ENCODE results near the gene SMIM22. TPM values are rescaled to one million over a fixed set of nuclear protein-coding genes. Genes with fewer than 3 reads are reported as not detected.
A peak's percentile ranks its signal among the peaks of the same experiment; 100 is the strongest.

SMIM22 gene
- total RNA-seq, 1 experiment from 2014 or later: not detected

DNA sequence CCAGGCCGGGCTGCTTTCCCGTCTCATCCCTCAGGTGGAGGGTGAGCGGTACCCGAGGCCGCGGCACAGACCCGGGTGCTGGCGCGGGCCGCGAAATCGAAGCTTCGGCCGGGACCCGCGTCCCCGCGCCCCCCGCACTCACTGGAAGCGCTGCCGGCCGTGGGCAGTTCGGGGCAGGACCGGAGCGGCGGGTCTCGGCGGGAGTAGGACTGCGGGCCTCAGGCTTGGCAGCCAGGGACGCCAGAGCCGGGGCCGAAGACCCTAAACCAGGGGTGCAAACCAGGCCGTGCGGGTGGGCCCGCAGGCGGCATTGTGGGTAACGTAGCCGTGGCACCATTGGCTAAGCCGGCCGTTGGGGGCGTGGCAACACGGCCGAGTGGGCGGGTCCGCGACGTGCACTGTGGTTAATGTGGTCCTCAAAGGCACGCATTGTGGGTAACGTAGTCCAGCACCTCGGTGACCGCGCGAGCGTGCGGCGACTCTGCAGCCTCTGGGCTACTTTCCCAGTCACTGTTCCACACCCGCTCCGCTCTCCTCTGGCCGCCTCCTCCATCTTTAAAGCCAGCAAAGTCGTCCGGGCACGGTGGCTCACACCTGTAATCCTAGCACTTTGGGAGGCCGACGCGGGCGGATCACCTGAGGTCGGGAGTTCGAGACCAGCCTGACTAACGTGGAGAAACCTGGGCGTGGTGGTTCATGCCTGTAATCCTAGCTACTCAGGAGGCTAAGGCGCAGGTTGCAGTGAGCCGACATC lies 28.1 kb upstream of the SMIM22 start, which contains the start of gene ZNF500:
Gene ZNF500, minus strand, starts transcription at position 288 of the 754 bp plus-strand sequence. CDS start 1,184 bp downstream, outside the sequence.
- no TSS peak for BruUV-seq (replicated peaks)
- Mint-ChIP-seq H3K9me3 (ENCODE audit: unreplicated experiment) (no peaks in the 10 kb centered on the region), H3K4me3 (ENCODE audit: unreplicated experiment) (peak within 1 kb of the TSS; percentile 77), H3K4me1 (ENCODE audit: low read depth, unreplicated experiment) (peaks cover 10% of the 10 kb centered on the region), H3K27ac (ENCODE audit: unreplicated experiment) (peak within 1 kb of the TSS; percentile 71), H3K27me3 (ENCODE audit: insufficient read depth, unreplicated experiment) (no peaks in the 10 kb centered on the region), H3K36me3 (ENCODE audit: insufficient read depth, unreplicated experiment) (peaks cover 24% of the 10 kb centered on the region)
- 0 out of 2 replicates have a peak, but pooled peaks cover 2% of the 10 kb centered on the region for H3K36me3 ChIP-seq (ENCODE audit: control insufficient read depth, insufficient read depth, low read length)
- peaks cover 10% of the 10 kb centered on the region; the same call in 1 of the 2 replicates for H3K4me1 ChIP-seq
- TF ChIP-seq, protein P1, sequence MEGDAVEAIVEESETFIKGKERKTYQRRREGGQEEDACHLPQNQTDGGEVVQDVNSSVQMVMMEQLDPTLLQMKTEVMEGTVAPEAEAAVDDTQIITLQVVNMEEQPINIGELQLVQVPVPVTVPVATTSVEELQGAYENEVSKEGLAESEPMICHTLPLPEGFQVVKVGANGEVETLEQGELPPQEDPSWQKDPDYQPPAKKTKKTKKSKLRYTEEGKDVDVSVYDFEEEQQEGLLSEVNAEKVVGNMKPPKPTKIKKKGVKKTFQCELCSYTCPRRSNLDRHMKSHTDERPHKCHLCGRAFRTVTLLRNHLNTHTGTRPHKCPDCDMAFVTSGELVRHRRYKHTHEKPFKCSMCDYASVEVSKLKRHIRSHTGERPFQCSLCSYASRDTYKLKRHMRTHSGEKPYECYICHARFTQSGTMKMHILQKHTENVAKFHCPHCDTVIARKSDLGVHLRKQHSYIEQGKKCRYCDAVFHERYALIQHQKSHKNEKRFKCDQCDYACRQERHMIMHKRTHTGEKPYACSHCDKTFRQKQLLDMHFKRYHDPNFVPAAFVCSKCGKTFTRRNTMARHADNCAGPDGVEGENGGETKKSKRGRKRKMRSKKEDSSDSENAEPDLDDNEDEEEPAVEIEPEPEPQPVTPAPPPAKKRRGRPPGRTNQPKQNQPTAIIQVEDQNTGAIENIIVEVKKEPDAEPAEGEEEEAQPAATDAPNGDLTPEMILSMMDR (IDR thresholded peaks at IDR 0.05; ENCODE audit: insufficient read depth in 1 of 2, low read depth in 1 of 2, low read length in 1 of 2, severe bottlenecking in 1 of 2, unreplicated experiment in 1 of 2): no peak
- H3K4me3 ChIP-seq (ENCODE audit: low read depth, low read length): peak within 1 kb of the TSS; percentile 77
- CTCF ChIA-PET: interaction anchor here (1.2 kb wide), 1 partner anchor 48 kb away, joined by 4 read pairs; no protein-coding TSS in a partner anchor
- intact Hi-C loops (cut with micrococcal nuclease; ENCODE audit: unreplicated experiment): loop anchor here (2.0 kb wide), 1 partner anchor 74 kb away; the partner anchor contains the start of gene NUDT16L1
- no peaks in the 10 kb centered on the region for H3K27me3 ChIP-seq (replicated peaks; ENCODE audit: control insufficient read depth, insufficient read depth, low read length)
- peak; percentile 97 to 98 for DNase-seq
- no peaks in the 10 kb centered on the region for H3K9me3 ChIP-seq
- POLR2A ChIA-PET: no interaction called here

DNA sequence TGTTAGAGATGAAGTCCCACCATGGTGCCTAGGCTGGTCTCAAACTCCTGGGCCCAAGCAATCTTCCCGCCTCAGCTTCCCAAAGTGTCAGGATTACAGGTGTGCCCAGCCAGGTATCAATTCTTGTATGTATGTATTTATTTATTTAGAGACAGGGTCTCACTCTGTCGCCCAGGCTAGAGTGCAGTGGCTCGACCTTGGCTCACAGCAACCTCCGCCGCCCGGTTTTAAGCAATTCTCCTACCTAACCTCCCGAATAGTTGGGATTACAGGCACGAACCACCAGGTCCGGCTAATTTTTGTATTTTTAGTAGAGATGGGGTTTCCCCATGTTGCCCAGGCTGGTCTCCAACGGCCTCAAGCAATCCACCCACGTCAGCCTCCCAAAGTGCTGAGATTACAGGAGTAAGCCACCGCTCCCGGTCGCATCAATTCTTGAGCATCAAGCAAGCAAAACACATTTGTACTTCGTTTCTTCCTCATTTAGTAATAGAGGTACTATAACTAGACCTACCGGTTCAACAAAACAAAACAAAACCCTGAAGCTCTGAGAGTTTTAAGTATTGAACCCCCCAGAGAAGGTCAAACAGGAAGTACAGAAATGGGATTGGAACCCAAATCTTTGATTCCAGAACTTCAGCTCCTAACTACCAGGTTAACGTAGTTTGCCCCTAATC lies 27.2 kb upstream of the SMIM22 start:
- H3K9me3 Mint-ChIP-seq (ENCODE audit: unreplicated experiment): no peaks in the 10 kb centered on the region
- TF ChIP-seq, protein P1 (IDR thresholded peaks at IDR 0.05; ENCODE audit: insufficient read depth in 1 of 2, low read depth in 1 of 2, low read length in 1 of 2, severe bottlenecking in 1 of 2, unreplicated experiment in 1 of 2): no peak
- Histone ChIP-seq H3K9me3 (no peaks in the 10 kb centered on the region), H3K4me3 (ENCODE audit: low read depth, low read length) (peak overlapping the region; percentile 66), H3K27me3 (replicated peaks; ENCODE audit: control insufficient read depth, insufficient read depth, low read length) (no peaks in the 10 kb centered on the region), H3K36me3 (ENCODE audit: control insufficient read depth, insufficient read depth, low read length) (no peaks in the 10 kb centered on the region), H3K4me1 (peaks cover 10% of the 10 kb centered on the region; the same call in 1 of the 2 replicates)
- peak overlapping the region; percentile 71 for H3K27ac Mint-ChIP-seq (ENCODE audit: unreplicated experiment)
- intact Hi-C loops (cut with micrococcal nuclease; ENCODE audit: unreplicated experiment): loop anchor here (1.0 to 2.0 kb wide), 5 partner anchors 21 to 188 kb away; partner anchors contain the start of genes ANKS3, DNAAF8, NUDT16L1 and ROGDI
- POLR2A ChIA-PET: interaction anchor here (0.7 to 1.7 kb wide), 3 partner anchors 20 to 177 kb away, joined by 6 to 20 read pairs (median 6); partner anchors contain the start of genes ANKS3, DNAAF8 and SEPTIN12
- TSS peak; percentile 9 for BruUV-seq (replicated peaks)
- peak overlapping the region; percentile 77 for H3K4me3 Mint-ChIP-seq (ENCODE audit: unreplicated experiment)
- peaks cover 15% of the 10 kb centered on the region for H3K36me3 Mint-ChIP-seq (ENCODE audit: insufficient read depth, unreplicated experiment)
- H3K27me3 Mint-ChIP-seq (ENCODE audit: insufficient read depth, unreplicated experiment): no peaks in the 10 kb centered on the region
- CTCF ChIA-PET: interaction anchor here (2.1 kb wide), 1 partner anchor 33 kb away, joined by 7 read pairs; the partner anchor contains the start of genes ANKS3 and DNAAF8
- peak in 1 of 2 experiments; percentile 16 for DNase-seq
- H3K4me1 Mint-ChIP-seq (ENCODE audit: low read depth, unreplicated experiment): peaks cover 10% of the 10 kb centered on the region

Measured in Caco-2 (cell line).